ENCODE data around the gene MSLN. TPM values are rescaled to one million over a fixed set of nuclear protein-coding genes. Genes with fewer than 3 reads are reported as not detected.
A peak's percentile ranks its signal among the peaks of the same experiment; 100 is the strongest.

Gene MSLN
- total and polyA plus RNA-seq, 10 donors, result 0.22 to 1.1 (median 0.41) TPM; not detected in 4

DNA sequence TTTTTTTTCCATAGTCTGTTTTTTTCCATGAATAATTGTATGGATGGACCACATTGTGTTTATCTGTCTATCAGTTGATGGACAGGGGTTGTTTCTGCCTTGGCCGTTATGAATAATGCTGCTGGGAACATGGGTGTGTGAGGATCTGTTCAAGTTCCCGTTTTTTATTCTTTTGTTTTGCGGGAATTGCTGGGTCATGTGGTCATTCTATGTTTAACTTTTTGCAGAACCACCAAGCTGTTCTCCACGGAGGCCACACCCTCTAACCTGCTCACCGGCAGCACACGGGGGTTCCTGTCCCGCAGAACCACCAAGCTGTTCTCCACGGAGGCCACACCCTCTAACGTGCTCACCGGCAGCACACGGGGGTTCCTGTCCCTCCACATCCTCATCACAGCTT, 5.9 kb upstream of the MSLN start:
- TF ChIP-seq POLR2AphosphoS5 (IDR thresholded peaks at IDR 0.05), result no peak
- TF ChIP-seq, protein P1, sequence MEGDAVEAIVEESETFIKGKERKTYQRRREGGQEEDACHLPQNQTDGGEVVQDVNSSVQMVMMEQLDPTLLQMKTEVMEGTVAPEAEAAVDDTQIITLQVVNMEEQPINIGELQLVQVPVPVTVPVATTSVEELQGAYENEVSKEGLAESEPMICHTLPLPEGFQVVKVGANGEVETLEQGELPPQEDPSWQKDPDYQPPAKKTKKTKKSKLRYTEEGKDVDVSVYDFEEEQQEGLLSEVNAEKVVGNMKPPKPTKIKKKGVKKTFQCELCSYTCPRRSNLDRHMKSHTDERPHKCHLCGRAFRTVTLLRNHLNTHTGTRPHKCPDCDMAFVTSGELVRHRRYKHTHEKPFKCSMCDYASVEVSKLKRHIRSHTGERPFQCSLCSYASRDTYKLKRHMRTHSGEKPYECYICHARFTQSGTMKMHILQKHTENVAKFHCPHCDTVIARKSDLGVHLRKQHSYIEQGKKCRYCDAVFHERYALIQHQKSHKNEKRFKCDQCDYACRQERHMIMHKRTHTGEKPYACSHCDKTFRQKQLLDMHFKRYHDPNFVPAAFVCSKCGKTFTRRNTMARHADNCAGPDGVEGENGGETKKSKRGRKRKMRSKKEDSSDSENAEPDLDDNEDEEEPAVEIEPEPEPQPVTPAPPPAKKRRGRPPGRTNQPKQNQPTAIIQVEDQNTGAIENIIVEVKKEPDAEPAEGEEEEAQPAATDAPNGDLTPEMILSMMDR (IDR thresholded peaks at IDR 0.05 in 8 of 11, conservative IDR thresholded peaks at IDR 0.05 in 3 of 11), result no peak
- TF ChIP-seq POLR2A (IDR thresholded peaks at IDR 0.05), result no peak
- intact Hi-C loops (cut with DNase I; ENCODE audit: low total_unique reads), result no loop called here
- Histone ChIP-seq H3K9me3 (peaks cover 0 to 6% (median 0%) of the 10 kb centered on the region in 8 donors), H3K27ac (peak overlapping the region in 4 of 8 donors; percentile 20 to 60 (median 46)), H3K4me3 (no peak overlapping the region), H3K4me1 (peaks cover 0 to 12% (median 2%) of the 10 kb centered on the region in 6 donors), H3K36me3 (no peaks in the 10 kb centered on the region), H3K27me3 (replicated peaks in 1 of 7) (peaks cover 0 to 9% (median 0%) of the 10 kb centered on the region in 7 donors)
- peak; percentile 73 for DNase-seq
- 12 to 21% (median 20%) methylated on average over 11 of the region's 11 CpGs for WGBS, 5 donors

DNA sequence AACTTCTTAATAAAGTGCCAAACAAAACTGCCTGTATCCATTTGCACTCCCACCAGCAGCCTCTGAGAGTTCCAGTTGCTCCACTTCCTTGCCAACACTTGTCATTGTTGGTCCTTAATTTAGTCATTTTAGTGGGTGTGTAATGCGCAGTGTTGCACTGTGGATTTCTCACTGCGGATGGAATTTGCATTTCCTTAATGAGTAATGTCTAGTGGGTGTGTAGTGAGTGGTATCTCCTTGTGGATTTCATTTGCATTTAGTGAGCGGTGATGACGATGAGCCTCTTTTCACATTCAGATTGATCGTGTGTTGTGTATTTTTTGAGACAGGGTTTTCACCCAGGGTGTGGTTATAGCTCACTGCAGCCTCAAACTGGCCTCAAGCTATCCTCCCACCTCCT, 4.1 kb upstream of the MSLN start:
- Histone ChIP-seq H3K9me3 (peaks cover 0 to 6% (median 0%) of the 10 kb centered on the region in 8 donors), H3K27ac (no peak overlapping the region), H3K27me3 (replicated peaks in 1 of 7) (peaks cover 0 to 25% (median 0%) of the 10 kb centered on the region in 7 donors), H3K4me1 (peaks cover 0 to 12% (median 2%) of the 10 kb centered on the region in 6 donors), H3K36me3 (no peaks in the 10 kb centered on the region), H3K4me3 (no peak overlapping the region)
- intact Hi-C loops (cut with DNase I; ENCODE audit: low total_unique reads), result no loop called here
- WGBS, 5 donors, result 89 to 94% (median 92%) methylated on average over 5 of the region's 5 CpGs
- TF ChIP-seq, protein P1 (IDR thresholded peaks at IDR 0.05 in 8 of 11, conservative IDR thresholded peaks at IDR 0.05 in 3 of 11), result no peak
- TF ChIP-seq POLR2AphosphoS5 (IDR thresholded peaks at IDR 0.05), result no peak
- TF ChIP-seq POLR2A (IDR thresholded peaks at IDR 0.05), result no peak
- DNase-seq, result no peak

DNA sequence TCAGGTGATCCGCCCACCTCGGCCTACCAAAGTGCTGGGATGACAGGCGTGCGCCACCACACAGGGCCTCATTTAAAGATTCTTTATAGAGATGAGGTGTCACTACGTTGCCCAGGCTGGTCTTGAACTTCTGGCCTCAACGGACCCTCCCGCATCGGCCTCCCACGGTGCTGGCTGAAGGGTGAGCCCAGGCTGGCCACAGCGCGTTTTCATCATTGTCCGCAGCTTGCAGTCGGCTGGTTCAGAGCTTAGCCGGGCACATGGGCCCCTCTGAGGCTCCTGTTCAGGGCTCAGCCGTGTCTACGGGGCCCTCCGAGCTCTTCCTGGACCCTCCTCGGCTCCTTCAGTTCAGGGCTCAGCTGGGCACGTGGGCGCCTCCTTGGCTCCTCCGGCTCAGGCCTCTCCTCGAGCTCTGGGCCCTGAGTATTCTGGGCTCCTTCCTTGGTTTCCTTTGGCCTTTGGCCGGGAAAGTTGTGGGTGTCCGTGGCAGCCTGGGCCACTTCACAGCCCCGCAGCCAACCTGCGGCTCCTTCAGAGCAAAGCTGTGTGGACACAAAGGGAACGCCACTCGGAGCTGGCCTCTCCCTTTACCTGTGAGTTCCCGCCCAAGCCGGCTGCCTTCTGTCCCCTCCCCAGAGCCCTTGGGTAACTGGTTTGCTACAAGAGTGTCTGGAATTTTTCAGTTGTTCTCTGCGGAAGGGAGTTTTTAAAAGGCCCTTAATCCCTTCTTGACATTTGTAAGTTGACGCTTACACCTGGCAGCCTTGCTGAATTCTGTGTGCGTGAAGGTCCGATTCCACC, 1.2 kb upstream of the MSLN start:
- no peak for DNase-seq
- Histone ChIP-seq H3K27ac (no peak overlapping the region), H3K27me3 (replicated peaks in 1 of 7) (peaks cover 0 to 49% (median 14%) of the 10 kb centered on the region in 7 donors), H3K4me1 (peaks cover 0 to 10% (median 2%) of the 10 kb centered on the region in 6 donors), H3K36me3 (no peaks in the 10 kb centered on the region), H3K4me3 (no peak overlapping the region), H3K9me3 (peaks cover 0 to 6% (median 0%) of the 10 kb centered on the region in 8 donors)
- intact Hi-C loops (cut with DNase I; ENCODE audit: low total_unique reads), result no loop called here
- 86 to 91% (median 90%) methylated on average over 33 to 34 of the region's 34 CpGs for WGBS, 5 donors
- no peak for TF ChIP-seq POLR2A (IDR thresholded peaks at IDR 0.05)

DNA sequence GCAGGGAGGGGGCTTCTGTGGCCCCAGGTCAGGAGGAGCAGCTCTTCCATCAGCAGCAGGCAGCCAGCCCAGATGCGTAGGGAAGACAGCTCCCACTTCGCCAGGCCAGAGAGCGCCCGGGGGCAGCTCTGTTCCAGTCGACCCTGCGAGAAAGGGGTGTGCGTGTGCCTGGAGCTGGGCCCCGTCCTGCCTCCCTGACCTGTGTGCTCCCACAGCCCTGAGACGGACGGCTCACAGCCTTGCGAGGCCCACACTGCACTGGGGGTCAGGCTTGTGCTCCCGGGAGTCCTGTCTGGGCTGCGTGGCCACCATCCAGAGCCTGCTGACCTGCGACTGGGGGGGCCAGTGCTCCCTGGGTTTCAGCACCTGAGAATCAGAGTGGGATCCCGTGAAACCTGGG, 469 bp upstream of the MSLN start:
- H3K36me3 ChIP-seq, result no peaks in the 10 kb centered on the region
- TF ChIP-seq POLR2AphosphoS5 (IDR thresholded peaks at IDR 0.05), result no peak
- WGBS, 5 donors, result 79 to 100% (median 83%) methylated on average over 1 to 15 of the region's 15 CpGs
- no peak for DNase-seq
- intact Hi-C loops (cut with DNase I; ENCODE audit: low total_unique reads), result no loop called here
- no peak overlapping the region for H3K27ac ChIP-seq
- no peak overlapping the region for H3K4me3 ChIP-seq
- peaks cover 0 to 6% (median 0%) of the 10 kb centered on the region in 8 donors for H3K9me3 ChIP-seq
- peaks cover 0 to 3% (median 0%) of the 10 kb centered on the region in 6 donors for H3K4me1 ChIP-seq
- peaks cover 0 to 57% (median 14%) of the 10 kb centered on the region in 7 donors for H3K27me3 ChIP-seq (replicated peaks in 1 of 7)

Data from spleen (tissue), 11 donors.